ENCODE data around the gene PAIP2.

PAIP2 gene

DNA sequence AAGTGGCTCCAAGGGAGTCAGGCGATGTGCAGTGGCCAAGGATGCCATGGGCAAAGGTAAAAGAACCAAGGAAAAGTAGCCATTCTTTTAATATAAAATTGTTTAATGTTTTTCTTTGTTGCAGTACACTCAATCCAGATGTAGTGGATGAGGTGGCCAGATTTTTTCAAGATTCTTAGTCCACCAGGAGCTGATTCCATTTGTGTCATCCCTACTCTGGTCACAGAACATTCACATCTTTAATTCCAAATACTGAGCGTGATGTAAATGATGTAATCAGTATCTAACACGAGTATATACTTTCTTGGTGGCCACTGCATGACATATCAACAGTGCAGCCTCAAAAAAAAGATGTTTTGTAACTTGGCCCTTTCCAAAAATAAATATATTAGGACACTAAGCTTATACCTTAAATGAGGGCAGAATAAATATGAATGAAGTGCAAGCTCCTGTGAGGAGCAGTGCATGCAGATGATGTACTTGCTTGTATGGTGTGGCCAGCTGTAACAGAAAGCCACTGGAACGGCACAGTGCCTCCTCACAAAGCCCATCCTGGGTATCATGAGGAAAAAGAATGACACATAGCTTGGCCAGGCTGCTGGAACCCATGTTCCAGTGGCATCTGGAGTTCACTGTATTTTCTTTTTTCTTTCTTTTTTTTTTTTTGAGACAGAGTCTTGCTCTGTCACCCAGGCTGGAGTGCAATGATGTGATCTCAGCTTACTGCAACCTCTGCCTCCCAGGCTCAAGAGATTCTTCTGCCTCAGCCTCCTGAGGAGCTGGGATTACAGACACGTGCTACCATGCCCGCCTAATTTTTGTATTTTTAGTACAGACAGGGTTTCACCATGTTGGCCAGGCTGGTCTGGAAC is 68.7 kb downstream of the PAIP2 start:
- Mint-ChIP-seq H3K9me3 (no peaks in the 10 kb centered on the region), H3K4me3 (no peak overlapping the region), H3K4me1 (peaks cover 11% of the 10 kb centered on the region), H3K27ac (no peak overlapping the region), H3K36me3 (no peaks in the 10 kb centered on the region), H3K27me3 (no peaks in the 10 kb centered on the region)
- DNase-seq (ENCODE audit: low spot score in 2 of 2) (no peak), ATAC-seq (ENCODE audit: low read depth) (no peak)

- H3K36me3 Mint-ChIP-seq: no peaks in the 10 kb centered on the region
- no peaks in the 10 kb centered on the region for H3K27me3 Mint-ChIP-seq
- no peak overlapping the region for H3K4me3 Mint-ChIP-seq
- no peak overlapping the region for H3K27ac Mint-ChIP-seq
- no peaks in the 10 kb centered on the region for H3K9me3 Mint-ChIP-seq
- no peak for ATAC-seq (ENCODE audit: low read depth)
- no peak for DNase-seq (ENCODE audit: low spot score in 2 of 2)
- peaks cover 11% of the 10 kb centered on the region for H3K4me1 Mint-ChIP-seq
Measured at GRCh38 chr5:139410993-139411828, 69.6 kb downstream of the PAIP2 start.

GRCh38 chr5:139413153-139413552 is 71.5 kb downstream of the PAIP2 start:
- no peak for ATAC-seq (ENCODE audit: low read depth)
- no peaks in the 10 kb centered on the region for H3K9me3 Mint-ChIP-seq
- H3K36me3 Mint-ChIP-seq: no peaks in the 10 kb centered on the region
- no peak for DNase-seq (ENCODE audit: low spot score in 2 of 2)
- H3K4me1 Mint-ChIP-seq: no peaks in the 10 kb centered on the region
- H3K4me3 Mint-ChIP-seq: no peak overlapping the region
- H3K27me3 Mint-ChIP-seq: no peaks in the 10 kb centered on the region
- H3K27ac Mint-ChIP-seq: no peak overlapping the region

DNA sequence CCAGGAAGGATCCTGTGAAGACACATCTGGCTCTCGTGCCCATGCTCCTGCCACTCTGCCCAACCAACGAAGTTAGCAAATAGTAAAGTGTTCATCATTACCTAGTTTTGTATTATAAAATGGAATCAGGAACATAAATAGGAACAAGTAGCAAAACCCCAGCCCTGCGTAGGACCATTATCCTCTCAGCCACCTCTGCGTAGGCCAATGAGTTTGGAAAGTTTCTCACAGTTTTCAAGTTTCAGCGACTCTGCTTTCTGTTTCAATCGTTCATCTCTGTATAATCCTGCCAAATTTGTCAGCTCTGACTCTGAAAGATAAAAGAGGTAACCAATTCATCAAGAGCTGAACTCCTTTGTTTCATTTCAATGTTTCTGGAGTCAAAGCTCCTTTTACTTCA is 72.3 kb downstream of the PAIP2 start:
- no peaks in the 10 kb centered on the region for H3K4me1 Mint-ChIP-seq

GRCh38 chr5:139414581-139415130 is 73.0 kb downstream of the PAIP2 start:
- ATAC-seq (ENCODE audit: low read depth) (no peak), DNase-seq (ENCODE audit: low spot score in 2 of 2) (no peak)
- H3K27ac Mint-ChIP-seq: no peak overlapping the region
- H3K9me3 Mint-ChIP-seq: no peaks in the 10 kb centered on the region
- H3K36me3 Mint-ChIP-seq: peaks cover 9% of the 10 kb centered on the region
- no peak overlapping the region for H3K4me3 Mint-ChIP-seq
- no peaks in the 10 kb centered on the region for H3K4me1 Mint-ChIP-seq
- H3K27me3 Mint-ChIP-seq: no peaks in the 10 kb centered on the region

More for the DNA sequence above, 72.3 kb downstream of the PAIP2 start:
- Mint-ChIP-seq H3K27me3 (no peaks in the 10 kb centered on the region), H3K36me3 (peaks cover 5% of the 10 kb centered on the region), H3K9me3 (no peaks in the 10 kb centered on the region), H3K4me3 (no peak overlapping the region), H3K27ac (no peak overlapping the region)
- ATAC-seq (ENCODE audit: low read depth) (no peak), DNase-seq (ENCODE audit: low spot score in 2 of 2) (no peak)

GRCh38 chr5:139415221-139415861 is 73.7 kb downstream of the PAIP2 start:
- Mint-ChIP-seq H3K27me3 (no peaks in the 10 kb centered on the region), H3K27ac (no peak overlapping the region), H3K4me1 (no peaks in the 10 kb centered on the region), H3K4me3 (no peak overlapping the region), H3K9me3 (no peaks in the 10 kb centered on the region), H3K36me3 (peaks cover 12% of the 10 kb centered on the region)
- no peak for ATAC-seq (ENCODE audit: low read depth)
- no peak for DNase-seq (ENCODE audit: low spot score in 2 of 2)

DNA sequence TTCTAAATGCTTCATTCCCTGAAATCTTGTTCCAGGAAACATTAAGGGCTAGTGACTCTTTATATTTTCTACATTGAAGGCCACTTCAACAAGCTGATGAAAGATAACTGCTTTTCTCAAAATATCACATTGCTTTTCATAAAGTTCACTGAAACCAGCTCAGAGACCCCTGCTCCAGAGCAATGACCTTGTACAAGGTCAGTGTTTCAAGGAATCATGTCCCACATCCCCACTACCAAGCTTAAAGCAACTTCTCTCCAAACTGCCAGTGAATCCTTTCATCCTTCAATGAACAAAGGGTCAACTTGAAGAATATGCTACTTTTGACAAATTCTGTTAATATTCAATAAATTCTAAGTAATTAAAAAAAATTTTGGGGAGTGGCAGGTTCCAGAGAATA is 74.2 kb downstream of the PAIP2 start:
- Mint-ChIP-seq H3K27me3 (no peaks in the 10 kb centered on the region), H3K4me3 (no peak overlapping the region), H3K4me1 (no peaks in the 10 kb centered on the region), H3K27ac (no peak overlapping the region), H3K36me3 (peaks cover 13% of the 10 kb centered on the region), H3K9me3 (no peaks in the 10 kb centered on the region)
- ATAC-seq (ENCODE audit: low read depth): no peak
- DNase-seq (ENCODE audit: low spot score in 2 of 2): no peak

DNA sequence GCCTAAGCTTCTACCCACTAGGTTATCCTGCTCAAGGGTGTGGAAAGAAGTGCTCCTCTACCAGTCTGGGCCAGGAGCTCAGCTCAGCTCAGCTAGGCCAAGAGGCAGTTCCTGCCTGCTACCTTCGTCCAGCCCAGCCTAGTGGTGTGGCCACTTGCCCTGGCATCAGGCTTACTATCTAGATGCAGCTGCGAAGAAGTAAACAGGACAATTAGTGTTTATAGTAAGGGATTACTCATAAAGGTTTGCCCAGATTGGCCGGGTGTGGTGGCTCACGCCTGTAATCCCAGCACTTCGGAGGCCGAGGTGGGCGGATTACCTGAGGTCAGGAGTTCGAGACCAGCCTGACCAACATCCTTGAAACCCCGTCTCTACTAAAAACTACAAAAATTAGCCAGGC is 75.0 kb downstream of the PAIP2 start:
- H3K27me3 Mint-ChIP-seq: no peaks in the 10 kb centered on the region
- no peak overlapping the region for H3K4me3 Mint-ChIP-seq
- H3K36me3 Mint-ChIP-seq: peaks cover 14% of the 10 kb centered on the region
- no peak overlapping the region for H3K27ac Mint-ChIP-seq
- DNase-seq (ENCODE audit: low spot score in 2 of 2): no peak
- H3K4me1 Mint-ChIP-seq: no peaks in the 10 kb centered on the region
- H3K9me3 Mint-ChIP-seq: no peaks in the 10 kb centered on the region
- ATAC-seq (ENCODE audit: low read depth): no peak

DNA sequence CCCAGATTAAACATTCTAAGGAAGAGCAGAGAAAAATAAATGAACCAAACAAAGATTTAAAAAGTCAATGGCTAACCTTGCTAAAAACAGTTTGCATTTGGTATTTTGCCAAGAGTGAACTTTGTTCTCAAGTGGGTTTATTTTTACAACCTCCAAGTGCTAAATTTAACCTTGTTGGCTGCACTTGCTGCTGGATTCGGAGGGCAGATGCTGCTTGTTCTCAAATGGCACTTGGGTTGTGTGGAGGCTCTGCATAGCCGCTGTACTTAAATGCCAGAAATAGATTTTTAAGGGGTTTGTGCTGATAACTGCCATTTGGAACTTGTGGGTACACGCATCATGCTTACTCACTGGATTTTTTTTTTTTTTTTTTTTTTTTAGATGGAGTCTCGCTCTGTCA is 75.6 kb downstream of the PAIP2 start:
- DNase-seq (ENCODE audit: low spot score in 2 of 2) (no peak), ATAC-seq (ENCODE audit: low read depth) (no peak)
- Mint-ChIP-seq H3K4me1 (peaks cover under 1% of the 10 kb centered on the region), H3K36me3 (peaks cover 15% of the 10 kb centered on the region), H3K27me3 (no peaks in the 10 kb centered on the region), H3K9me3 (no peaks in the 10 kb centered on the region), H3K4me3 (no peak overlapping the region), H3K27ac (no peak overlapping the region)

DNA sequence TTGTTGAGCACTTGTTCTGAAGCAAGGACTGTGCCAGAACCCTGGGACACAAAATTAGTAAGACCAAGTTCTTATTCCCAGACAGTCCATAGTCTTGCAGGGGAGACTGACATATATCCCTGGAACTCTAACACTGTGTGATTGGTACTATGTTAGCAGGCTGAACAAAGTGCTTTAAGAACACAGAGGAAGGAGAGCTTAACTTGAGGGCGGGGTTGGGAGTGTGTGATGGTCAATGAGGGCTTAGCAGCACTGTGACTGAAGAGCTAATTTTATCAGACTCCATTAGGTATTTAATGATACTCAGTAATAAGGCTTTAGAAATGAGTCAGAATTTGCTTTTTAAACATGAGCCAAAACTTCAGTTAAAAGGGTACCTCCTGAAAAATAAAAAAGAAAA is 77.1 kb downstream of the PAIP2 start:
- ATAC-seq (ENCODE audit: low read depth): no peak
- Mint-ChIP-seq H3K9me3 (no peaks in the 10 kb centered on the region), H3K27me3 (no peaks in the 10 kb centered on the region), H3K4me3 (no peak overlapping the region), H3K27ac (no peak overlapping the region), H3K4me1 (peaks cover 4% of the 10 kb centered on the region), H3K36me3 (peaks cover 18% of the 10 kb centered on the region)
- DNase-seq (ENCODE audit: low spot score in 2 of 2): no peak
